Lung (tissue), 12 donors: ENCODE results near the gene ITGBL1. TPM values are rescaled to one million over a fixed set of nuclear protein-coding genes. Genes with fewer than 3 reads are reported as not detected.

Experiments
- ATAC-seq: fragments of 200-7000 bp; cut with Tn5 transposase; one replicate; pipeline ENCODE4 v1.9.1; 2020; ENCODE audit warnings: moderate number of reproducible peaks; ENCODE audit not compliant: insufficient read depth, low FRiP score
- DNase-seq, 3 donors: peaks; one replicate each; pipeline ENCODE4 v3.0.0-alpha.2; 2013 to 2017
- H3K27ac ChIP-seq, 2 donors: one replicate each; pipeline ENCODE4 v1.5.1; 2013; ENCODE audit warnings: mild to moderate bottlenecking in 2 of 2, moderate library complexity in 2 of 2, control low read depth in 1 of 2, inconsistent platforms in 1 of 2, low read depth in 1 of 2, low read length in 1 of 2
- H3K27me3 ChIP-seq, 3 donors: one replicate each; pipeline ENCODE4 v1.5.1; 2013; ENCODE audit warnings: low read length in 2 of 3; ENCODE audit not compliant: control insufficient read depth in 3 of 3, insufficient read depth in 3 of 3
- H3K36me3 ChIP-seq, 4 donors: one replicate each; pipeline ENCODE4 v1.5.1; 2013; ENCODE audit warnings: low read length in 4 of 4, mild to moderate bottlenecking in 1 of 4, moderate library complexity in 1 of 4; ENCODE audit not compliant: control insufficient read depth in 4 of 4, insufficient read depth in 4 of 4
- H3K4me1 ChIP-seq, 5 donors: one replicate each; pipeline ENCODE4 v1.5.1; 2013; ENCODE audit warnings: low read length in 5 of 5, mild to moderate bottlenecking in 2 of 5, moderate library complexity in 1 of 5; ENCODE audit not compliant: control insufficient read depth in 5 of 5, insufficient read depth in 5 of 5
- H3K4me3 ChIP-seq: one replicate; pipeline ENCODE4 v1.5.1; 2013; ENCODE audit warnings: mild to moderate bottlenecking, control low read depth, moderate library complexity
- H3K9ac ChIP-seq, 2 donors: one replicate each; pipeline ENCODE4 v1.5.1; 2013; ENCODE audit warnings: low read length in 2 of 2, control low read depth in 1 of 2; ENCODE audit not compliant: insufficient read depth in 1 of 2
- H3K9me3 ChIP-seq, 4 donors: one replicate each; pipeline ENCODE4 v1.5.1; 2013; ENCODE audit warnings: low read length in 3 of 4, mild to moderate bottlenecking in 1 of 4, moderate library complexity in 1 of 4; ENCODE audit not compliant: control insufficient read depth in 4 of 4, insufficient read depth in 3 of 4
- WGBS, 2 donors: extraction: QIAGEN DNeasy Blood & Tissue Kit; methylation state at CpG; one replicate each; pipeline ENCODE4 v1.1.7; 2013; 5-methylcytosine and 5-hydroxymethylcytosine counted together
- polyA plus RNA-seq, 2 donors: library from polyadenylated mRNA; stranded (reverse); fragments of 200-250 nt; gene quantifications; one replicate each; pipeline ENCODE4 v1.2.1, GENCODE V29; 2013
- total RNA-seq, 2 donors: library from RNA; depleted of rRNA in 1 of 2; stranded (reverse); fragments of >200 nt in 1 of 2; gene quantifications; one replicate each; pipeline ENCODE4 v1.2.1, GENCODE V29; 2014 to 2021
- TF ChIP-seq, protein P1 (sequence below): IDR thresholded peaks from 2 replicates; pipeline ENCODE4 v1.5.1; 2012; ENCODE audit warnings: mild to moderate bottlenecking; ENCODE audit errors: control extremely low read depth, extremely low read depth
- donor health status: control.
- donor health status: control.
- donor health status: Bipolar disorder and iron deficiency.
- donor health status: healthy.
- donor health status: DM: yes; HTN: yes; CAD: no.

ITGBL1 gene
- total and polyA plus RNA-seq, 4 donors = 1.1 to 7.2 (median 4.0) TPM

DNA sequence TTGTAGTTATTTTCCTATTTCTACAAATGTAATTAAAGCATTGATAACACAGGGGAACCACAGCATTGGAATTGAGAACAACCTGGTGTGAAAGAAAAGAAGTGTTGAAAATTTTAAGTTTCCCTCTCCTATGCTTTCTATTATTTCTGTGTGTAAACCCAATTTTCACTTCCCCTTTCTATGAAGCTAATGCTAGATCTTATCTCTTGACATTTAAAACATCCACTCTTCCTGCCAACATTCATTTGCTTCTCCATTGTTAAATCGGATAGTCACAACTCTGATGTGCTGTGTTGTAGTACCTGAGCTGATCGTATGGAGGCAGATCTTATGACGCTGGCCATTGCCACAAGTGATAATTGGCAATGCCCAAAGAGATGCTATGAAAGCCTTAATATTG is 203.0 kb downstream of the ITGBL1 start:
- 57 to 68% methylated on average over 3 of the region's 3 CpGs for WGBS, 2 donors
- ATAC-seq (no peak), DNase-seq (no peak)
- Histone ChIP-seq H3K27ac (no peak overlapping the region), H3K27me3 (no peaks in the 10 kb centered on the region), H3K4me3 (no peak overlapping the region), H3K36me3 (no peaks in the 10 kb centered on the region), H3K9me3 (peaks cover 0 to 2% (median 0%) of the 10 kb centered on the region in 4 donors), H3K4me1 (no peaks in the 10 kb centered on the region), H3K9ac (no peak overlapping the region)
- TF ChIP-seq, protein P1, sequence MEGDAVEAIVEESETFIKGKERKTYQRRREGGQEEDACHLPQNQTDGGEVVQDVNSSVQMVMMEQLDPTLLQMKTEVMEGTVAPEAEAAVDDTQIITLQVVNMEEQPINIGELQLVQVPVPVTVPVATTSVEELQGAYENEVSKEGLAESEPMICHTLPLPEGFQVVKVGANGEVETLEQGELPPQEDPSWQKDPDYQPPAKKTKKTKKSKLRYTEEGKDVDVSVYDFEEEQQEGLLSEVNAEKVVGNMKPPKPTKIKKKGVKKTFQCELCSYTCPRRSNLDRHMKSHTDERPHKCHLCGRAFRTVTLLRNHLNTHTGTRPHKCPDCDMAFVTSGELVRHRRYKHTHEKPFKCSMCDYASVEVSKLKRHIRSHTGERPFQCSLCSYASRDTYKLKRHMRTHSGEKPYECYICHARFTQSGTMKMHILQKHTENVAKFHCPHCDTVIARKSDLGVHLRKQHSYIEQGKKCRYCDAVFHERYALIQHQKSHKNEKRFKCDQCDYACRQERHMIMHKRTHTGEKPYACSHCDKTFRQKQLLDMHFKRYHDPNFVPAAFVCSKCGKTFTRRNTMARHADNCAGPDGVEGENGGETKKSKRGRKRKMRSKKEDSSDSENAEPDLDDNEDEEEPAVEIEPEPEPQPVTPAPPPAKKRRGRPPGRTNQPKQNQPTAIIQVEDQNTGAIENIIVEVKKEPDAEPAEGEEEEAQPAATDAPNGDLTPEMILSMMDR = no peak

- no peaks in the 10 kb centered on the region for H3K9me3 ChIP-seq
- TF ChIP-seq, protein P1 = no peak
- DNase-seq (no peak), ATAC-seq (no peak)
- WGBS, 2 donors = 91 to 93% methylated on average over 2 of the region's 2 CpGs
- no peaks in the 10 kb centered on the region for H3K36me3 ChIP-seq
- no peak overlapping the region for H3K9ac ChIP-seq
- no peak overlapping the region for H3K4me3 ChIP-seq
- H3K27ac ChIP-seq = no peak overlapping the region
- no peaks in the 10 kb centered on the region for H3K27me3 ChIP-seq
- no peaks in the 10 kb centered on the region for H3K4me1 ChIP-seq
Measured at GRCh38 chr13:101660711-101661110, 208.2 kb downstream of the ITGBL1 start.

DNA sequence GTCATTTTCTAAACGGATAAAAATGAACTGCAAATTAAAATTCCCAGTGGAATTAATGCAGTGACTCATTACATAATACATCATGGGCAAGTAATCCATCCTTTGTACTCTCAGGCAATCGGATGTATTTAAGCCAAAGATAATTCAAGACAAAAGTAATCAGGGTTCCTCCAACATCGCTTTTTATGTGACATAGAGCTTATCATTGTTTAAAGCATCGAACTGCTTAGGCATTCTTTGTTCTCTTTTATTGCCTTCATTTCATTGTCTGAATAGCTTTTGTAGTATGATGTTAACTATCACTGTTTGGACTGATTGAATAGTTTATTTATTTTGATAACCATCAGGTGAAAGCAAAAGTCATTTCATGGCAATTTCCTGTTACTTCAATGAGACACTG is 209.4 kb downstream of the ITGBL1 start:
- Histone ChIP-seq H3K9me3 (no peaks in the 10 kb centered on the region), H3K36me3 (no peaks in the 10 kb centered on the region), H3K27me3 (no peaks in the 10 kb centered on the region), H3K4me3 (no peak overlapping the region), H3K9ac (no peak overlapping the region), H3K4me1 (no peaks in the 10 kb centered on the region), H3K27ac (no peak overlapping the region)
- TF ChIP-seq, protein P1 = no peak
- DNase-seq (no peak), ATAC-seq (no peak)
- WGBS, 2 donors = 37 to 58% methylated on average over 4 of the region's 4 CpGs
